Measurements from ENCODE around the gene EDN1. TPM values are rescaled to one million over a fixed set of nuclear protein-coding genes. Genes with fewer than 3 reads are reported as not detected.

EDN1 gene
- total and polyA plus RNA-seq, 9 of the 15 experiments (the other 6 are each of a cell fraction or from before 2014, with no cell fraction given) = 0.03 to 0.06 TPM; not detected in 7

GRCh38 chr6:12333128-12333527 lies 43.0 kb downstream of the EDN1 start:
- no peaks in the 10 kb centered on the region for H3K4me1 ChIP-seq (replicated peaks in 1 of 2; ENCODE audit: control insufficient read depth in 2 of 2, insufficient read depth in 2 of 2, low read length in 2 of 2)
- no peaks in the 10 kb centered on the region for H3K9me3 ChIP-seq (replicated peaks; ENCODE audit: control insufficient read depth, insufficient read depth, low read depth, low read length)
- in situ Hi-C loops (cut with MboI) (no loop called here), intact Hi-C loops (cut with micrococcal nuclease) (no loop called here)
- H3K9ac ChIP-seq (ENCODE audit: insufficient read depth in 1 of 2, low read depth in 2 of 2, low read length in 2 of 2) = no peak overlapping the region
- FAIRE-seq (no peak), DNase-seq (ENCODE audit: extremely low read depth in 1 of 4, low spot score in 3 of 4) (no peak), ATAC-seq (no peak)
- H3K9me1 ChIP-seq (ENCODE audit: control insufficient read depth, insufficient read depth, low read length) = no peaks in the 10 kb centered on the region
- H3K27ac ChIP-seq (ENCODE audit: extremely low read depth, low read depth, low read length) = no peak overlapping the region
- no peaks in the 10 kb centered on the region for H4K20me1 ChIP-seq (replicated peaks; ENCODE audit: control insufficient read depth, insufficient read depth, low read length)
- H3K27me3 ChIP-seq (ENCODE audit: control insufficient read depth in 2 of 2, insufficient read depth in 2 of 2, low read length in 2 of 2) = peaks cover 0 to 7% of the 10 kb centered on the region in 2 experiments; a peak in 3 of 5 replicates
- ChIA-PET POLR2A (interaction anchor here (0.6 kb wide), 1 partner anchor 615 kb away, joined by 3 read pairs; no protein-coding TSS in a partner anchor), CTCF (ENCODE audit: low intra/inter-chr PET ratio) (no interaction called here)
- TF ChIP-seq RBM34 (IDR thresholded peaks at IDR 0.05; ENCODE audit: borderline replicate concordance, insufficient read depth, low read length) = no peak
- WGBS (ENCODE audit: insufficient coverage, low coverage, missing lambda C conversion rate) = 0% methylated on average over 1 of the region's 1 CpG
- H2AFZ ChIP-seq (ENCODE audit: low read depth, low read length) = no peak overlapping the region
- H3K4me3 ChIP-seq = no peak overlapping the region
- H3K79me2 ChIP-seq (ENCODE audit: control insufficient read depth, insufficient read depth, low read length) = no peaks in the 10 kb centered on the region
- H3K4me2 ChIP-seq (ENCODE audit: insufficient read depth, low read length) = no peak overlapping the region
- H3K36me3 ChIP-seq (ENCODE audit: control insufficient read depth, insufficient read depth, low read length) = no peaks in the 10 kb centered on the region
- no TSS peak for BruUV-seq (replicated peaks)

- Histone ChIP-seq H4K20me1 (replicated peaks; ENCODE audit: control insufficient read depth, insufficient read depth, low read length) (no peaks in the 10 kb centered on the region), H3K36me3 (ENCODE audit: control insufficient read depth, insufficient read depth, low read length) (no peaks in the 10 kb centered on the region), H3K27ac (ENCODE audit: extremely low read depth, low read depth, low read length) (no peak overlapping the region), H3K79me2 (ENCODE audit: control insufficient read depth, insufficient read depth, low read length) (no peaks in the 10 kb centered on the region), H3K4me2 (ENCODE audit: insufficient read depth, low read length) (no peak overlapping the region), H3K27me3 (ENCODE audit: control insufficient read depth in 2 of 2, insufficient read depth in 2 of 2, low read length in 2 of 2) (peaks cover 7 to 15% of the 10 kb centered on the region in 2 experiments; a peak in 4 of 5 replicates), H3K9me1 (ENCODE audit: control insufficient read depth, insufficient read depth, low read length) (no peaks in the 10 kb centered on the region), H3K4me1 (replicated peaks in 1 of 2; ENCODE audit: control insufficient read depth in 2 of 2, insufficient read depth in 2 of 2, low read length in 2 of 2) (no peaks in the 10 kb centered on the region), H3K9me3 (replicated peaks; ENCODE audit: control insufficient read depth, insufficient read depth, low read depth, low read length) (no peaks in the 10 kb centered on the region), H2AFZ (ENCODE audit: low read depth, low read length) (no peak overlapping the region), H3K9ac (ENCODE audit: insufficient read depth in 1 of 2, low read depth in 2 of 2, low read length in 2 of 2) (no peak overlapping the region), H3K4me3 (no peak overlapping the region)
- ATAC-seq (no peak), FAIRE-seq (no peak), DNase-seq (ENCODE audit: extremely low read depth in 1 of 4, low spot score in 3 of 4) (no peak)
- ChIA-PET CTCF (ENCODE audit: low intra/inter-chr PET ratio) (no interaction called here), POLR2A (no interaction called here)
- in situ Hi-C loops (cut with MboI) (no loop called here), intact Hi-C loops (cut with micrococcal nuclease) (no loop called here)
- no TSS peak for BruUV-seq (replicated peaks)
- WGBS (ENCODE audit: insufficient coverage, low coverage, missing lambda C conversion rate) = 0% methylated on average over 4 of the region's 4 CpGs
- TF ChIP-seq SMC3 (conservative IDR thresholded peaks at IDR 0.05; ENCODE audit: insufficient read depth, low read depth, low read length) (no peak), TEAD2 (tag; IDR thresholded peaks at IDR 0.05) (no peak), E2F3 (CRISPR knock-in tag; IDR thresholded peaks at IDR 0.05) (no peak), ZNF778 (CRISPR knock-in tag; IDR thresholded peaks at IDR 0.05) (no peak), PCBP1 (IDR thresholded peaks at IDR 0.05; ENCODE audit: low read depth, low read length, poor library complexity, severe bottlenecking) (no peak), MCM7 (IDR thresholded peaks at IDR 0.05) (no peak), RBM22 (IDR thresholded peaks at IDR 0.05; ENCODE audit: low read depth, low read length, poor library complexity, severe bottlenecking) (no peak), RBFOX2 (IDR thresholded peaks at IDR 0.05; ENCODE audit: low read depth, low read length) (no peak), NKRF (IDR thresholded peaks at IDR 0.05; ENCODE audit: borderline replicate concordance) (no peak), POLR2A (conservative IDR thresholded peaks at IDR 0.05) (no peak), SMAD2 (IDR thresholded peaks at IDR 0.05; ENCODE audit: low read depth, low read length) (no peak), FUS (optimal IDR thresholded peaks at IDR 0.05; ENCODE audit: low read depth, low read length) (no peak)
These were observed 44.5 kb downstream of the EDN1 start for GRCh38 chr6:12334526-12335130.
